ENCODE data around the gene CFAP54.
A peak's percentile ranks its signal among the peaks of the same experiment; 100 is the strongest.
"Not testable (repeated sequence)": the region's sequence is repeated elsewhere in the genome, so short reads cannot be mapped to it uniquely, and the experiment has no call there.

Gene CFAP54

GRCh38 chr12:96587691-96588090, 98.3 kb downstream of the CFAP54 start:
- in situ Hi-C loops (cut with HindIII; ENCODE audit: low sequenced_read_pairs): no loop called here
- TF ChIP-seq CTCF (IDR thresholded peaks at IDR 0.05; ENCODE audit: low read depth, low read length): no peak

GRCh38 chr12:96590970-96591369, 101.6 kb downstream of the CFAP54 start:
- in situ Hi-C loops (cut with HindIII; ENCODE audit: low sequenced_read_pairs): no loop called here
- DNase-seq (ENCODE audit: low read depth, low spot score): no peak
- no peak overlapping the region for H3K4me3 ChIP-seq (ENCODE audit: low read depth, low read length)
- no peak for TF ChIP-seq CTCF (IDR thresholded peaks at IDR 0.05; ENCODE audit: low read depth, low read length)

More at GRCh38 chr12:96587691-96588090, 98.3 kb downstream of the CFAP54 start:
- DNase-seq (ENCODE audit: low read depth, low spot score): peak; percentile 57
- H3K4me3 ChIP-seq (ENCODE audit: low read depth, low read length): no peak overlapping the region

- in situ Hi-C loops (cut with HindIII; ENCODE audit: low sequenced_read_pairs); H3K4me3 ChIP-seq (ENCODE audit: low read depth, low read length); DNase-seq (ENCODE audit: low read depth, low spot score): not testable (repeated sequence)
These were observed 115.0 kb downstream of the CFAP54 start for GRCh38 chr12:96604374-96604773.

- DNase-seq (ENCODE audit: low read depth, low spot score): no peak
- in situ Hi-C loops (cut with HindIII; ENCODE audit: low sequenced_read_pairs): no loop called here
These were observed 116.3 kb downstream of the CFAP54 start for GRCh38 chr12:96605684-96606083.

GRCh38 chr12:96606134-96606533, 116.8 kb downstream of the CFAP54 start:
- no peak for TF ChIP-seq CTCF (IDR thresholded peaks at IDR 0.05; ENCODE audit: low read depth, low read length)

More at GRCh38 chr12:96605684-96606083, 116.3 kb downstream of the CFAP54 start:
- no peak overlapping the region for H3K4me3 ChIP-seq (ENCODE audit: low read depth, low read length)
- no peak for TF ChIP-seq CTCF (IDR thresholded peaks at IDR 0.05; ENCODE audit: low read depth, low read length)

GRCh38 chr12:96606644-96607043, 117.3 kb downstream of the CFAP54 start:
- in situ Hi-C loops (cut with HindIII; ENCODE audit: low sequenced_read_pairs): no loop called here
- no peak for TF ChIP-seq CTCF (IDR thresholded peaks at IDR 0.05; ENCODE audit: low read depth, low read length)
- H3K4me3 ChIP-seq (ENCODE audit: low read depth, low read length): no peak overlapping the region
- DNase-seq (ENCODE audit: low read depth, low spot score): no peak

More at GRCh38 chr12:96606134-96606533, 116.8 kb downstream of the CFAP54 start:
- no peak overlapping the region for H3K4me3 ChIP-seq (ENCODE audit: low read depth, low read length)
- in situ Hi-C loops (cut with HindIII; ENCODE audit: low sequenced_read_pairs): no loop called here
- no peak for DNase-seq (ENCODE audit: low read depth, low spot score)

- no peak overlapping the region for H3K4me3 ChIP-seq (ENCODE audit: low read depth, low read length)
- in situ Hi-C loops (cut with HindIII; ENCODE audit: low sequenced_read_pairs): no loop called here
- no peak for DNase-seq (ENCODE audit: low read depth, low spot score)
- TF ChIP-seq CTCF (IDR thresholded peaks at IDR 0.05; ENCODE audit: low read depth, low read length): peak; percentile 9
These were observed 127.8 kb downstream of the CFAP54 start for GRCh38 chr12:96617178-96617577.
